Right lobe of liver (tissue), 6 donors: ENCODE data around the gene VWA5B1. TPM values are rescaled to one million over a fixed set of nuclear protein-coding genes. Genes with fewer than 3 reads are reported as not detected.

Experiments used
- ATAC-seq, 4 donors: fragments of 200-7000 bp; cut with Tn5 transposase; one replicate each; pipeline ENCODE4 v1.9.1; 2020; ENCODE audit warnings: mild to moderate bottlenecking in 4 of 4, moderate library complexity in 4 of 4
- DNase-seq, 3 donors: peaks; one replicate each; pipeline ENCODE4 v3.0.0-alpha.2; 2020
- H3K27ac ChIP-seq, 3 donors: fragments of 200-600 bp; one replicate each; pipeline ENCODE4 v1.8.0; 2022
- H3K27me3 ChIP-seq, 2 donors: fragments of 200-600 bp; one replicate each; pipeline ENCODE4 v1.8.0; 2022
- H3K36me3 ChIP-seq, 4 donors: fragments of 200-600 bp; sonication (generic) in 1 of 4; one replicate each; pipeline versions ENCODE4 v1.5.1 to v1.8.0; 2017 to 2022; ENCODE audit warnings: control low read depth in 1 of 4
- H3K4me1 ChIP-seq, 4 donors: fragments of 200-600 bp; sonication (generic) in 1 of 4; one replicate each; pipeline versions ENCODE4 v1.5.1 to v1.8.0; 2017 to 2022; ENCODE audit warnings: control low read depth in 1 of 4
- H3K4me3 ChIP-seq, 3 donors: fragments of 200-600 bp; one replicate each; pipeline ENCODE4 v1.8.0; 2022
- H3K9me3 ChIP-seq, 4 donors: fragments of 200-600 bp; sonication (generic) in 1 of 4; one replicate each; pipeline versions ENCODE4 v1.5.1 to v1.8.0; 2017 to 2022; ENCODE audit warnings: control low read depth in 1 of 4
- CTCF ChIP-seq, 4 donors: fragments of 200-600 bp in 3 of 4; fragments of 450-650 bp in 1 of 4; IDR thresholded peaks; one replicate each; pipeline versions ENCODE4 v1.5.1 to v1.8.0; 2016 to 2022; ENCODE audit warnings: antibody characterized with exemption in 4 of 4, mild to moderate bottlenecking in 2 of 4
- POLR2A ChIP-seq: fragments of 450-650 bp; IDR thresholded peaks from one replicate; pipeline ENCODE4 v1.6.1; 2017; ENCODE audit warnings: antibody characterized with exemption, mild to moderate bottlenecking
- WGBS: methylation state at CpG from one replicate; pipeline ENCODE4 v1.1.6; 2018; ENCODE audit warnings: low coverage, low lambda C conversion rate; ENCODE audit not compliant: insufficient coverage; ENCODE audit errors: missing lambda C conversion rate; 5-methylcytosine and 5-hydroxymethylcytosine counted together
- intact Hi-C, 2 donors: fragments of 100-400 bp; cut with DNase I; formaldehyde crosslinking; loops; one replicate each; pipeline versions ENCODE4 v1.11.2 to v1.14.1; 2022
- total RNA-seq, 6 experiments: library from RNA; depleted of rRNA in 2 of 6; stranded (reverse); fragments of >200 nt in 2 of 6; fragmentation: NEBNext Ultra II Directional in 3 of 6; extraction: Animal tissue kit (Norgen Biotek cat#: 25700) in 3 of 6; gene quantifications; one replicate each; pipeline versions ENCODE4 v1.1.0 to v1.2.4, GENCODE V29; 2016 to 2023
- donor health status: DM: no; HTN: yes; CAD: no.
- donor health status: DM: no; HTN: no; CAD: no.
- donor health status: DM: no; HTN: no; CAD: no.
- donor health status: DM: no; HTN: yes; CAD: no.
- donor health status: DM: no; HTN: yes; CAD: no.

Gene VWA5B1
- total RNA-seq, 6 experiments from 2014 or later = not detected

GRCh38 chr1:20377516-20378270 is 87.0 kb downstream of the VWA5B1 start:
- WGBS = 80% methylated on average over 9 of the region's 11 CpGs
- Histone ChIP-seq H3K4me3 (no peak overlapping the region), H3K9me3 (no peaks in the 10 kb centered on the region), H3K36me3 (no peaks in the 10 kb centered on the region), H3K27me3 (no peaks in the 10 kb centered on the region), H3K4me1 (no peaks in the 10 kb centered on the region), H3K27ac (no peak overlapping the region)
- ATAC-seq (no peak), DNase-seq (no peak)
- intact Hi-C loops = loop anchor here in 1 of 2 donors (10.0 kb wide), 1 partner anchor 117 kb away; no protein-coding TSS in a partner anchor
- TF ChIP-seq POLR2A = no peak
- no peak for TF ChIP-seq CTCF (IDR thresholded peaks at IDR 0.05)

- Histone ChIP-seq H3K9me3 (no peaks in the 10 kb centered on the region), H3K36me3 (no peaks in the 10 kb centered on the region), H3K4me1 (no peaks in the 10 kb centered on the region), H3K4me3 (no peak overlapping the region), H3K27me3 (no peaks in the 10 kb centered on the region), H3K27ac (no peak overlapping the region)
- peak in 1 of 3 donors; percentile 4 for DNase-seq
- ATAC-seq = no peak
- whole genome bisulfite sequencing = 58% methylated on average over 5 of the region's 7 CpGs
- intact Hi-C loops = loop anchor here in 1 of 2 donors (10.0 kb wide), 1 partner anchor 116 kb away; no protein-coding TSS in a partner anchor
- no peak for TF ChIP-seq POLR2A
- no peak for TF ChIP-seq CTCF (IDR thresholded peaks at IDR 0.05)
These were observed 88.4 kb downstream of the VWA5B1 start for GRCh38 chr1:20379075-20379474.

GRCh38 chr1:20380175-20380574 is 89.5 kb downstream of the VWA5B1 start:
- 55% methylated on average over 4 of the region's 6 CpGs for WGBS
- intact Hi-C loops = no loop called here

GRCh38 chr1:20380616-20381035 is 90.0 kb downstream of the VWA5B1 start:
- DNase-seq = no peak
- ATAC-seq = no peak
- Histone ChIP-seq H3K4me3 (no peak overlapping the region), H3K4me1 (no peaks in the 10 kb centered on the region), H3K27ac (no peak overlapping the region), H3K27me3 (no peaks in the 10 kb centered on the region), H3K36me3 (no peaks in the 10 kb centered on the region), H3K9me3 (no peaks in the 10 kb centered on the region)
- WGBS = 48% methylated on average over 9 of the region's 11 CpGs
- intact Hi-C loops = no loop called here
- no peak for TF ChIP-seq CTCF (IDR thresholded peaks at IDR 0.05)
- TF ChIP-seq POLR2A = no peak

More at GRCh38 chr1:20380175-20380574, 89.5 kb downstream of the VWA5B1 start:
- TF ChIP-seq POLR2A (no peak), CTCF (IDR thresholded peaks at IDR 0.05) (no peak)
- Histone ChIP-seq H3K9me3 (no peaks in the 10 kb centered on the region), H3K27me3 (no peaks in the 10 kb centered on the region), H3K4me3 (no peak overlapping the region), H3K36me3 (no peaks in the 10 kb centered on the region), H3K4me1 (no peaks in the 10 kb centered on the region), H3K27ac (no peak overlapping the region)
- ATAC-seq (no peak), DNase-seq (no peak)
